HT-29 (cell line): ENCODE measurements around the gene MMUT. TPM values are rescaled to one million over a fixed set of nuclear protein-coding genes. Genes with fewer than 3 reads are reported as not detected.
"Not testable (repeated sequence)": the region's sequence is repeated elsewhere in the genome, so short reads cannot be mapped to it uniquely, and the experiment has no call there.

ENCODE experiments used
- DNase-seq: peaks from one replicate; pipeline ENCODE4 v3.0.0-alpha.2; 2015; ENCODE audit warnings: low spot score
- total RNA-seq: library from RNA; depleted of rRNA; stranded (reverse); fragments of >200 nt; shearing (Covaris generic); gene quantifications from 2 replicates; pipeline ENCODE4 v1.2.3, GENCODE V29; 2014; rRNA removed

Gene MMUT
- total RNA-seq: 3.8 and 4.4 TPM in 2 replicates

DNA sequence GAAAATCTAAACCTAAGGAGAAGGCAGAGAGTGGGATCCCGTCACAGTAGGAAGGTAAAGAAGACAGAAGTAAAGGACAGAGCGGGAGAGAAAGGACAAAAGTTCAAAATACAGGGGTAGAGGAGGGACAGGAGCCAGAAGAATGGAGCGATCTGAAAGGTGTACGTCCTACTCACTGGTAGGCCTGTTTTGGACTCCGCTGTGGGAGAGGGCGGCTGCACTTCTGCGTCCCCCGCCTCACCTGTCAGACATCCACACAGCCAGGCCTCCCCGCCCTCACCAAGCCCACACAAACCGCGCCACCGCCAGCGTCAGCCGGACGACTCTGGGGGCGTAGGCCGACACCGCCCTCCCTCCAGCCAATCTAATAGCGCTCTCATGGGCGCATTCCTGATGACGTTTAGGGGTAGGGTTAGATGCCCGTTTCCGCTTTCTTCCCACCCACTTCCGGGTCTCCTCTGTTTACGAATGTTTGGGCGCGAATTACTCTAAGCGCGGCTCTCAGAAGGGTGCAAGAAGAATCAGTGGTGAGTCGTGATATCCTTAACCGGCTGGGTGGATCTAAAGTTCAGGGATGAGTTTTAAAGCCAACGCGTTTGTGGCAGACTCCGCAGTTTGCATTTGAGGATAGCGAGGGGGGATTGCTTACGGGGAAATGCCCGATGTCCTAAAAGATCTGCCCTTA lies at the start of gene MMUT, which contains the start of gene CENPQ:
MMUT (minus strand) TSS at position 327 of the 685 bp plus-strand sequence. CDS start 3,787 bp downstream, outside the sequence.
CENPQ (plus strand) TSS at position 444 of the 685 bp plus-strand sequence. CDS start 6,807 bp downstream, outside the sequence.
- peak; percentile 97 for DNase-seq

DNA sequence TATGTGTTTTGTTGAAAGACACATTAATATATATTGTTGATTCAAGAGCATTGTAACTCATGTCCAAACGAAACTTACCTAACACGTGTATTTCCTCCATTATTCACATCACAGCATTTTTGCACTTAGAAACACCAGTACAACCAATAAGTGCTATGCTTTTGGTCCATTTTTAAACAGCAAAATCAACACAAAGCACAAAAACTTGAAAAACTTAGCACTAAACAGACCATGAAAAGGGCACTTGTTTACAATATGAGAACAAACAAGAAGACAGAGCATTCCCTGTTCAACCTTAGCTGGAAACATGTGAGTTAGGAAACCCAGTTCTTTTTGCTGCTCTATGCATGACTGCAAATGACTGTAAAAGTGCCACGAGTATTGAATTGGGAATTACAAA lies 46.3 kb upstream of the MMUT start:
- no peak for DNase-seq

DNA sequence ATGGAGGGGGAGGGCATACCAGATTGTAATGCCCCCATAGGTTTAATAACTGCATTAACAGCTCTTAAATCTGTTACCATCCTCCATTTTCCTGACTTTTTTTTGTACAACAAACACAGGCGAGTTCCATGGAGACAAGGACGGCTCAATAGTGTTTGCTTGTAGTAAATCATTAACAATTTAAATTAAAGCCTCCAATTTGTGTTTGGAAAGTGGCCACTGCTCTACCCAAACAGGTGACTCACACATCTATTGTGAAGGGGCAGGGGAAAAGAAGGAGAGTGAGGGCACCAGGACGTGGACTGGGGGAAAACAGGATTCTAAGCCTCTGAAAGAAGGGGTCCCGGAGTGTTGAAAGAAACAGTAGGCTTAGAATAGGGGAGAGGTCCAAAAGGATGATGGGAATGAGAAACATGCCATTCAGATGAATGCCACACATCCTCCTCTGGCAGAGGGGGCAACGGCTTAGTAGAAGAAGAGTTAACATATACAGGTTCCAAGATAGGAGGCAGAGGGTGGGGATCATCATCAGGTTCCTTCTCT lies 43.6 kb upstream of the MMUT start:
- peak; percentile 71 for DNase-seq

DNA sequence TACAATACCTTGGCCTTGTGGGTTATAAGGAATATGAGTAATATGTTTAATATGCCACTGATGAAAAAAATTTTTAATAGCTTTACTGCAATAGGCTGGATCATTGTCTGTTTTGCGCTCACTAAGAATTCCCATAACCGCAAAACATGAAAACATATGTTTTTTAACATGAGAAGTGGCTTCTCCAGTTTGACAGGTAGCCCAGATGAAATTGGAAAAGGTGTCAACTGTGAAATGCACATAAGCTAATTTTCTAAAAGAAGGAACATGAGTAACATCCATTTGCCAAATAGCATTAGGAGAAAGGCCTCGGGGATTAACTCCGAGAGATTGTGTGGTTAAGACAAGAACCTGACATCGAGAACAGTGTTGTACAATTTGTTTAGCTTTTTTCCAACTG lies 41.6 kb upstream of the MMUT start:
- no peak for DNase-seq

DNA sequence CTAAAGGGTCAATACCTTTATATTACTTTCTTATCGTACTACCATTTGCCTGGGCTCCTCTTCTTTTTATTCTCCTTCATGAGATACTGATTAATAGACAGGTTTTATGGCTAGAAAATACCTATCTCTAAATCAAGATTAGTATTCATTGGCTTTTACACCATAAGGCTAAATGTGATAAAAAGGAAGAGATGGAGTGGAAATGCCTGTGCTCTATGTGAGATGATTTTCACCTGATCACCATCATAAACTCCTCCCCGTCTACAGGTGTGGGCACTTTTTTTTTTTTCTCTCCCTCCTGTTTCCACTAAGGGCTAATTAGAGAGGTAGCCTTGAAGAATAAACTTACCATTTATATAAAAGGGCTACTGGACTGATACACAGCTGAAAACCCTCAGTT lies 36.6 kb upstream of the MMUT start, which contains the start of gene GLYATL3:
GLYATL3 (plus strand) TSS at position 301 of the 400 bp plus-strand sequence. CDS start 12,068 bp downstream, outside the sequence.
- no peak for DNase-seq

DNA sequence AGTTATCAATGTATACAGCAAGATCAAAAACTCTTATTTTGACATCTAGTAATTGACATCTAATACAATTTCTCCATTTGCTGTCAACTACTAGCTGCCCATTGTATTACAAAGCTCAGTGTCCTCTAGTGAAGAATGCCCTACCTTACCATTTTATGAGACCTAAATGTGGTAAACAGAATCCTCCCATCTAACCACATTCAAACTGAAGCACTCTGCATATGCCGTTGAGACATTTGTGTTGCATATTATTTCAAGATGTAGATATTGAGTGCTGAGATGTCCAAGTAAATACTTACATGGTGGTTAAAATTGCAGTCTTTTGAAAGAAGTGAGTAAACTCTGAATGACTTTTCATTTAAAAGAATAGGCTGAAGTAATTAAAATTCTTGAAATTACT lies 36.1 kb upstream of the MMUT start:
- no peak for DNase-seq

DNA sequence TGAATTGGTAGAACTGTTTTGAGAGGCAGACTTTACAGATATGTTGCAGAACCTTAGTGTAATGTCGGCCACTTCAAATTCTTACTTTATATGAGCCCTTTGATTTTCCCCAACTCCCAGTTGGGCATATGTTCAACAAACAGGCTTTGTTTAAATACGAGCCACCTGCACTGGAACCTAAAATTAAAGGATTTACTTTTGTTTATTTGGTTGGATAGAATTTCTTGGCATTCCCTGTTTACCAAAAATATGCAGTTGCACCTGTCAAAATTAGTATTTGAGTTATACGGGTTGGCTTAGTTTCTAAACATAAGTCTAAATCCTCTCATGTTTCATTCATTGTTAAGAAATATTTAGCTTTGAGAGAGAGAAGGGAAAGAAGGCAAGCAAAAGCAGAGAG lies 34.3 kb upstream of the MMUT start:
- DNase-seq: no peak

DNA sequence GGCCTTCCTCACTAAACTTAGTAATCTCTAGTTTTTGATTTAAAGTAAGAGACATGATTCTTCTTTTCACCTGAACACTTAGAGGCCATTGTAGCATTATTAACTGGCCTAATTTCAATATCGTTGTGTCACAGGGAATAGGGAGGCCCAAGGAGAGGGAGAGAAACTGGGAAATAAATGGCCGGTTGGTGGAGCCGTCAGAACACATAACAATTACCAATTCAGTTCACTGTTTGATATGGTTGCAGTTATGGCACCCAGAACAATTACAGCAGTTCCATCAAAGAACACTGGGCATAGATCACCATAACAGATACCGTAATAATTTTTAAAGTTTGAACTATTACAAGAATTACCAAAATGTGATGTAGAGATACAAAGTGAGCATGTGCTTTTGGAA lies 27.6 kb upstream of the MMUT start:
- DNase-seq: no peak

DNA sequence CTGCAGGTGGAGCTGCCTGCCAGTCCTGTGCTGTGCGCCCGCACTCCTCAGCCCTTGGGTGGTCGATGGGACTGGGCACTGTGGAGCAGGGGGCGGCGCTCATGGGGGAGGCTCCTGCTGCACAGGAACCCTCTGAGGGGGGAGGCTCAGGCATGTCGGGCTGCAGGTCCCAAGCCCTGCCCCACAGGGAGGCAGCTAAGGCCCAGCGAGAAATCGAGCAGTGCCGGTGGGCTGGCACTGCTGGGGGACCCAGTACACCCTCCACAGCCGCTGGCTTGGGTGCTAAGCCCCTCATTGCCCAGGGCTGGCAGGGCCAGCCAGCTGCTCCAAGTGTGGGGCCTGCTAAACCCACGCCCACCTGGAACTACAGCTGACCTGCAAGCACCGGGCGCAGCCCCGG lies 20.3 kb upstream of the MMUT start:
- not testable (repeated sequence) for DNase-seq

DNA sequence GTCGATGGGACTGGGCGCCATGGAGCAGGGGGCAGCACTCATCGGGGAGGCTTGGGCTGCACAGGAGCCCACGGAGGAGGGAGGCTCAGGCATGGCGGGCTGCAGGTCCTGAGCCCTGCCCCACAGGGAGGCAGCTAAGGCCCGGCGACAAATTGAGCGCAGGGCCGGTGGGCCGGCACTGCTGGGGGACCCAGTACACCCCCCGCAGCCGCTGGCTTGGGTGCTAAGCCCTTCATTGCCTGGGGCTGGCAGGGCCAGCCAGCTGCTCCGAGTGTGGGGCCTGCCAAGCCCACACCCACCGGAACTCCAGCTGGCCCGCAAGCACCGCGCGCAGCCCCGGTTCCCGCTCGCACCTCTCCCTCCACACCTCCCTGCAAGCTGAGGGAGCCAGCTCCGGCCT lies 18.8 kb upstream of the MMUT start:
- not testable (repeated sequence) for DNase-seq

DNA sequence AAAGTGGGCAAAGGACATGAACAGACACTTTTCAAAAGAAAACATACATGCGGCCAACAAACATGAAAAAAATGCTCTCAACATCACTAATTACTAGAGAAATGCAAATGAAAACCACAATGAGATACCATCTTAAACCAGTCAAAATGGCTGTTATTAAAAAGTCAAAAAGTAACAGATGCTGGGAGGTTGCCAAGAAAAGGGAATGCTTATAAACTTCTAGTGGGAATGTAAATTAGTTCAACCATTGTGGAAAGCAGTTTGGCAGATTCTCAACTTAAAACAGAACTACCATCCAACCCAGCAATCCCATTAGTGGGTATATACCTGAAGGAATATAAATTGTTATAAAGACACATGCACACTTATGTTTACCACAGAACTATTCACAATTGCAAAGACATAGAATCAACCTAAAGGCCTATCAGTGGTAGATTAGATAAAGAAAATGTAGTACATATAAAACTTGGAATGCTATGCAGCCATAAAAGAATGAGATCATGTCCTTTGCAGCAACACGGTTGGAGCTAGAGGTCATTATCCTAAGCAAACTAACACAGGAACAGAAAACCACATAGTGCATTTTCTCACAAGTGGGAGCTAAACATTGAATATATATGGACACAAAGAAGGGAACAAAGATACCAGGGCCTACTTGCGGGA lies 16.4 kb upstream of the MMUT start:
- no peak for DNase-seq

DNA sequence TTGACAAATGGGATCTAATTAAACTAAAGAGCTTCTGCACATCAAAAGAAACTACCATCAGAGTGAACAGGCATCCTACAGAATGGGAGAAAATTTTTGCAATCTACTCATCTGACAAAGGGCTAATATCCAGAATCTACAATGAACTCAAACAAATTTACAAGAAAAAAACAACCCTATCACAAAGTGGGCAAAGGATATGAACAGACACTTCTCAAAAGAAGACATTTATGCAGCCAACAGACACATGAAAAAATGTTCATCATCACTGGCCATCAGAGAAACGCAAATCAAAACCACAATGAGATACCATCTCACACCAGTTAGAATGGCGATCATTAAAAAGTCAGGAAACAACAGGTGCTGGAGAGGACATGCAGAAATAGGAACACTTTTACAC lies 13.5 kb upstream of the MMUT start:
- not testable (repeated sequence) for DNase-seq

DNA sequence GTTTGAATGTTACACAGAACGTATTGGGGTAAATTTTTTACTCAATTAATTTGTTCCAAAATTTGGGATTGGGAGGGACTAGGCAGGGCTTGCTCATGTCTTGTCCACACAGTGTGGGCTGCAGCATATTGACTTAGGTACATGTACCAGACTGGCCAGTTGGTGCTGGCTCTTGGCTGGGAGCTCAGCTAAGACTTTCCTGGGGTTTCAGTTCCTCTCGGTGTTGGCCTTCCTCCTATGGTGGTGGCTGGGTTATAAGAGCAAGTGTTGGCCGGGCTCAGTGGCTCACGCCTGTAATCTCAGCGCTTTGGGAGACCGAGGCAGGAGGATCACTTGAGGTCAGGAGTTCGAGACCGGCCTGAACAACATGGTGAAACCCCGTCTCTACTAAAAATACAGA lies 5.0 kb upstream of the MMUT start:
- no peak for DNase-seq

DNA sequence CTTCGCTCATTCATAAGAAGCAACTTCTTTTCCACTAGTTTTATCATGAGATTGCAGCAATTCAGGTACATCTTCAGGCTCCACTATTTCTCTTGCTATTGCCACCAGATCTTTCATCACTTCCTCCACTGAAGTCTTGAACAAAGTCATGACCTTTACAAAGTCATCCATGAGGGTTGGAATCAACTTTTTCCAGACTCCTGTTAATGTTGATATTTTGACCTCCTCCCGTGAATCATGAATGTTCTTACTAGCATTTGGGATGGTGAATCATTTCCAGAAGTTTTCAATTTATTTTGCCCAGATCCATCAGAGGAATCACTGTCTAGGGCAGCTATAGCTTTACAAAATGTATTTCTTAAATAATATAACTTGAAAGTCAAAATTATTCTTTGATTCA lies 1.6 kb upstream of the MMUT start:
- DNase-seq: no peak

DNA sequence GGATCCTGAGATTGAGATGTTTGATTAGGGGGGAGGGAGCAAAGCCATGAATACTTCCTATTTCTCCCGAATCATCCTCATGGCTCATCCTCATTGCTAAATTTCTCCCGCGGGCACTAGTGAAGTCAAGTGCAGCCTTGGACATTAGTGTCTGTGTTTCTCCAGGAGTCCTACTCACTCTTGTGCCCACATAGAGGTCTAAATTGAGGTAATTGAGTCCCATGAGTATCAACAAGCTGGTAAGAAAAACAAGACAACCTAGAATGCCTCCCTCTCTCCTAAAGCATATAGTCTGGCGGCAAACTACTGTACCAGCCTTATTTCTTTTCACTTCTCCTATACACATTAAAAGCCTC lies 537 bp upstream of the MMUT start:
- no peak for DNase-seq

DNA sequence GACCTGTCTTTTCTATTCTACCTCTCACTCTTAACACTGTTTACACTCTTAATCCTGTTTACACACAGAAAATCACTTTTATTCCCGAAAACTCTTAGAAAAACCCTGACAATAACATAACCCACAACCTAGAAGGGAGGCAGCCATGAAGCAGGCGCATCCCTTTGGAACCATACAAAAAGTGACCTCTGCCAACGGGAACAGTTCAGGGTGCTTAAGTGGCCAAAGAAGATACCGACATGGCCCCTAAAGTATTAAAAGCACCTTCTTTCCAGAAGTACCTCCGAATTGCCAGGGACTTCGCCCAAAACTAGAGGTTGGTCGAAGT lies 490 bp downstream of the MMUT start:
- DNase-seq: no peak

DNA sequence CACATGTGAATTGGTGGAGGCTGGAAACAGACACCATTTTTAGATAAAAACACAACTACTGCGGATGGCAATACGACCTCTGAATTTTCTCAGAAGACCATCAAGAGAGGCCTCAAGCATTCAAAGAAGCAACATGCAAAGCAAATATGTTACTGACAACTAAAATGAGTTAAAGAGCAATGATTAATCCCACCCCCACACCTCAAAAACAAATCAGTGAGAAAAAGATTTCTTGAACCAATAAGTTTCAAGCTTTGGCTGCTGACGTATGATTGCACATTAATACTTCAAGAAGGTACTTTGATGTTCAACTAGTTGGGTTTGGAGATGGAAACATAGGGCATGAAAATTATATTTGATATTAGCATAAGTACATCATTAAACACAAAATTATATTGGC lies 982 bp downstream of the MMUT start:
- no peak for DNase-seq

DNA sequence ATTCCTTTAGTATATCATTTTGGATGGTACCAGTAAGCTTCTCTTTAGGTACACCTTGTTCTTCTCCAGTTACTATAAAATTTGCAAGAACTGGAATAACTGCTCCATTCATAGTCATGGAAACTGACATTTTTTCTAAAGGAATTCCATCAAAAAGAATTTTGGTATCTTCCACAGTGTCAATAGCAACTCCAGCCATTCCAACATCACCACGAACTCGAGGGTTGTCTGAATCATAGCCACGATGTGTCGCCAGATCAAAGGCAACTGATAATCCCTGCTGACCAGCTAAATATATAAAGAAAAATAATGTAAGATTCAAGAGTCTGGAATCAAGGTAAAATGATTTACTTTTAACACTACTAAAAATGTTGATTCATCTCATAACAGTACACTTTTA lies 5.3 kb downstream of the MMUT start:
- no peak for DNase-seq

DNA sequence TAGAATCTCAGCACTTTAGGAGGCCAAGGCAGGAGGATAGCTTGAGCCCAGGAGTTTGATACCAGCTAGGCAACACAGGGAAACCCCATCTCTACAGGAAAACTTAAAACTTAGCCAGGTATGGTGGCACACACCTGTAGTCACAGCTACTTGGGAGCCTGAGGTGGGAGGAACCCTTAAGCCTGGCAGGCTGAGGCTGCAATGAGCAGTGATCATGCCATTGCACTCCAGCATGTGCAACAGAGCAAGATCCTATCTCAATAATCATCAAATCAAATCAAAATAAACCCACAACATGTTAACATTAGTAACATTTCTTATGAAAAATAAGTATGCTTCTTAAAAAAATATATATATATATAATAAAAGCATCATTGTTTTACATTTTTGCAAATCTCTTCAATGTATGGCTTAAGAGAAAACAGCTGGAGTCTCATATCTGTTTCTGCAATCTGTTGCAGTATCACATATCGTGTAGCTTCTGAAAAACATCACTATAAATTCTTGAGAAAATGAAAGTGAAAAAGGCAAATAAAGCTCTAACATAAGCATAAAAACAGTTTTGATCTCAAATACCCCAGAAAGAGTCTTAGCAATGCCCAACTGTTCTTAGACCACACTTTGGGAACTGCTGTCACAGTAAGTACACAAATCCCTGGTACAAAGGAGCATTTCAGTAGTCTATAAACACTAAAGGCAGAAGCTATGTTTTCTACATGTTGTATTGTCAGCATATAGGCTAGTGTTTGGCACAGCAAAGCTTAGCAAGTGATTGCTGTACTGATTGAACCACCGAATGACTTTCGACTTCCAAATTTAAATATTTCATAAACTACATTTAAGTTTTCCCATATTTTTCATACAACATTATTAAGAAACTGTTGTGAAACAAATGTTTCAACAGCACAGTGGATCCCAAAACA lies 8.0 kb downstream of the MMUT start:
- no peak for DNase-seq

DNA sequence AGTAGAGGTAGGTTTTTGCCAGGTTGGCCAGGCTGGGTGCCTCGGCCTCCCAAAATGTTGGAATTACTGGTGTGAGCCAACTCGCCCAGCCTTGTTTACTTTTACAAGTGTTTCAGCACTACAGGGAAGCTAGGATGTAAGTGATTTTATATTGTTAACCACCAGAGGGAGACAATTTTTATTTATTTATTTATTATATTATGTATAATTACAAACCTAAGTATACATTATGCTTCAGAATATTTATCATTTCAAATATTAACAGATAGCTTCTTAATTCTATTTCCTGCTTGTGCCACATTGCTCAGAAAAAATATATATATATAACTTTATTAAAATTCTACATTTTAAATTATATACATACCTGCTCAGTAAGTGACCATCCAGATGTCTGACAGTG lies 9.8 kb downstream of the MMUT start:
- peak; percentile 20 for DNase-seq

DNA sequence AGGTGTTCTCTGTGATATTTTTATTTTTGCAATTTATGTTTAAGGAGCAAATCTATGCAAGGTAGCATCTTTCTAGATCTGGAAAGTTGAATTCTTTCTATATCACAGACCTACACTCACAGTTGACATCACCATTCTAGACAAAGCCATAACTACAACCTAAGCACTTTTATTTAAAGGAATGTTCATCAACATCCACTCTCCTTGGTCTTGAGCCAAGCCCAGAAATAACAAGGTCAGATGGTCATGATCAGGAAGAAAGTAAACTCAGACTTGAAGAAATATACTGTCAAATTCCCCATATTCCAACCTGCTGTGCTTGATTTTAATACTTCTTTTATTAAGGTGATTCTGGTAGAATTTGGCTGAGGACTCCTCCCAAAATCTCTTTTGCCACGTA lies 32.2 kb downstream of the MMUT start:
- DNase-seq: no peak

DNA sequence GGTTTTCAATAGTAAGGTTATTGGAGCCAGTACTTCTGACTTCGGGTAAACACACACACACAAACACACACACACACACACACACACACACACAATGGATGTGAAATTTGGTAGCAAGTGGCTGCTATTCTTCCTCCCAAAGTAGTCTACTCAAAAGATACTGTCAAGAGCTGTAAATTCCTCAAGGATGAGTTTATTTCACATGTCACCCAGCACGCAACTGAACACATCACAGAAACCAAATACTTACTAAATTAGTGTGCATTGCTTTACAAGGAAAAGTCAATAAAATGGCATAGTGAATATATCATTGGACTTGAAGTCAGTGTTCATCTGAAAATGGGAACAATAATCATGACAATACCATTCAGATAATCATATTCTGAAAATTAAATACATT lies 32.9 kb downstream of the MMUT start:
- DNase-seq: no peak
